A204.1 (cell line): Measurements from ENCODE around the gene BCAS1.

ENCODE experiments used
- FAIRE-seq: peaks from 2 replicates; lab custom pipeline; 2012; peaks lifted over from hg19 to GRCh38; lab: Jason Lieb, UNC

BCAS1 gene

GRCh38 chr20:54047720-54048119 lies 22.7 kb downstream of the BCAS1 start:
- no peak for FAIRE-seq

GRCh38 chr20:54047048-54047447 lies 23.3 kb downstream of the BCAS1 start:
- FAIRE-seq: no peak

- no peak for FAIRE-seq
Measured at GRCh38 chr20:54044156-54044555, 26.2 kb downstream of the BCAS1 start.

- no peak for FAIRE-seq
Measured at GRCh38 chr20:54043076-54043967, 27.1 kb downstream of the BCAS1 start.

GRCh38 chr20:54042021-54042420 lies 28.4 kb downstream of the BCAS1 start:
- FAIRE-seq: no peak

GRCh38 chr20:54041336-54041735 lies 29.1 kb downstream of the BCAS1 start:
- FAIRE-seq: no peak

GRCh38 chr20:54040531-54040930 lies 29.9 kb downstream of the BCAS1 start:
- no peak for FAIRE-seq

GRCh38 chr20:54038961-54039360 lies 31.4 kb downstream of the BCAS1 start:
- no peak for FAIRE-seq

GRCh38 chr20:54037525-54037924 lies 32.9 kb downstream of the BCAS1 start:
- FAIRE-seq: no peak

GRCh38 chr20:54029643-54030042 lies 40.8 kb downstream of the BCAS1 start:
- no peak for FAIRE-seq

GRCh38 chr20:54029176-54029575 lies 41.2 kb downstream of the BCAS1 start:
- no peak for FAIRE-seq

GRCh38 chr20:54028276-54029011 lies 42.0 kb downstream of the BCAS1 start:
- no peak for FAIRE-seq

- no peak for FAIRE-seq
Measured at GRCh38 chr20:54027704-54028103, 42.7 kb downstream of the BCAS1 start.

GRCh38 chr20:54026295-54027064 lies 43.9 kb downstream of the BCAS1 start:
- FAIRE-seq: no peak

GRCh38 chr20:54025251-54025771 lies 45.1 kb downstream of the BCAS1 start:
- FAIRE-seq: no peak

- no peak for FAIRE-seq
Measured at GRCh38 chr20:54023406-54023805, 47.0 kb downstream of the BCAS1 start.

- FAIRE-seq: no peak
Measured at GRCh38 chr20:54021446-54022235, 48.8 kb downstream of the BCAS1 start.

- FAIRE-seq: no peak
Measured at GRCh38 chr20:54020868-54021267, 49.5 kb downstream of the BCAS1 start.

GRCh38 chr20:54020348-54020747 lies 50.0 kb downstream of the BCAS1 start:
- FAIRE-seq: no peak

- no peak for FAIRE-seq
Measured at GRCh38 chr20:54019585-54019984, 50.8 kb downstream of the BCAS1 start.

- no peak for FAIRE-seq
Measured at GRCh38 chr20:54019127-54019526, 51.3 kb downstream of the BCAS1 start.

- FAIRE-seq: no peak
Measured at GRCh38 chr20:54017846-54018245, 52.5 kb downstream of the BCAS1 start.
